Hematopoietic multipotent progenitor cell treated with erythropoietin and hydrocortisone succinate and interleukin-3 and kit ligand, for 15 days (in vitro differentiated cells): ENCODE data around the gene NAT10.

Experiments used
- DNase-seq: peaks from one replicate; pipeline ENCODE4 v3.0.0-alpha.2; 2015; ENCODE audit warnings: low spot score

The NAT10 gene

DNA sequence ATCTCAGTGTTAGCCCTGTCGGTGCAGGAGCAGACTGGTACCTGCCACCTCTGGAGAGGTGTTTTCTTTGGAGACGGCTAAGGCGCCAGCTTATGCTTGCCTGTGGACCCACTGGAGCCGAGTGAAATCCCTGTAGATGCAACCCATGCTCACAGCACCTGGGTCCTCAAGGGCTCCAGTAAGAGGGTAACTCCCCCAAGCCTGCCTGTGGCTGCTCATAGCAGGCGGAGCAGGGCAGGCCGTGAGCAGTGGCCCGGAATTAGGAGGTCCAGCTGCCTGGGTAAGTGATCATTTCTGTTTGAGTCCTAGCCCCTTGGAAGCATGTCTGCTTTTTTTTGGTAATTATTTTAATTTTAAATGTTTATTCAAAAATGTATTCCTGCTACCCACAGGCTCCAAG, 43.8 kb downstream of the NAT10 start:
- no peak for DNase-seq

DNA sequence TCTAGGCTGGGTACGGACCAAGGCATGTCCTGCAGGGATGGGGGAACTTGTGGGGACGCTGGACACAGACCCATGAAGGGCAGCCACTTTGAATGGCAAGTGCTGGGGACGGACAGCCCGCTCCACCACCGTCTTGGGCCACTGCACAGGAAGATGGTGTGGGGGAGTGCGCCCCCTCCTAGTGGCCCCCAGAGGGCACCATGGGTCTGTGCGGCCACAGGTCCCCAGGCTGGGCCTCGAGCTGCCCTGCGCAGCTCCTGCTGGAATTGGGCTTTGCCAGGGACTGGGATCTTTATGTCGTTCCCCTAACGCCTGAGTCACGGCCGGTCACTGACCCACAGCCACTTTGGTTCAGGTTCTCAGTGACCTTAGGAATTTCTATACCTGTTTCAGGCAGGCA, 44.4 kb downstream of the NAT10 start:
- no peak for DNase-seq

DNA sequence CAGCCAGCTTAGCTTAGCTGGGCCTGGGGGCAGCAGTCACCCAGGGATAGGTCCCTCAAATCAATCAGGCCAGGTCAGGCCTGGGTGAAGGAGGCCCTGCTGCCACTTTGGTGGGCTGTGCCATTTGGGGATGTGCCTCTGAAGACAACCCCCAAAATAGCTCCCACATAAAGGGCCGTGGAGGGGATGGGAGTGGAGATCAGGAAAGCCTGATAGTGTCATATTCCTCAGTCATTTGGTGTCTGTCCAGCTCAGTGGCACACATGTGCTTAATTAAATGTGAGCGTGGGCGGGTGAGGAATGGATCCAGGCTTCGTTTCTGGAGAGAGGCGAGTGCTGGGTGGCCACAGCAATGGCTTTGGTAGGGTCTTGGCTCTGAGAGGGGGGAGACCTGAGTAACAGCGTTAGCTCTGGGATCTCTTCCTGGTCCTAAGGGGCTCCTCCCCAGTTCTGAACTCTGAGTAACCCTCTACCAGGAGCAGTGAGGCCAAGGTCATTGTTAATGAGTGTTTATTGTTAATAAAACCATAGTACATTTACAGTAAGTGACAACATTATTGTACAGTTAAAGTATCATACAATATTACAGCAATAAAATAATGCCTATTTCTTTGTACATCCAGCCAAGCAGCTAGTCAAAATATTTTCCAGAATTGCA, 45.2 kb downstream of the NAT10 start:
- no peak for DNase-seq

DNA sequence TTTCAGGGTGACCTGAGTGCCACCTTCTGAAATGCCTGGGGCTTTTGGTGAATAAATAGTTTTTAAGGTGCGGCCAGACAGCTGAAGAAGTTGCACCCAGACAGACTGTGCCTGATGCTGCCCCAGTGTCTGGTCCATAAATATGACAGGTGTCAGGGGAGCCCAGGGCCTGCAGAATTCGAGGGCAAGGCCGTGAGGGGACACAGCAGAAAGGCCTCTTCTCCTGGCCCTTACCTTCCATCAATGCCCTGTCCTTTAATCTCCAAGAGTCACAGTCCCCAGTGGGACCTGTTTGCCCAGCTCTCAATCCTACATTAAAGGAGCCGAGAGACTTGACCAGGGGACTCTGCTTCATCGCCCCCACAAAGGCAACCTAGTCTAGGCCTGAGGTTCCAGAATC, 45.7 kb downstream of the NAT10 start:
- DNase-seq: no peak

DNA sequence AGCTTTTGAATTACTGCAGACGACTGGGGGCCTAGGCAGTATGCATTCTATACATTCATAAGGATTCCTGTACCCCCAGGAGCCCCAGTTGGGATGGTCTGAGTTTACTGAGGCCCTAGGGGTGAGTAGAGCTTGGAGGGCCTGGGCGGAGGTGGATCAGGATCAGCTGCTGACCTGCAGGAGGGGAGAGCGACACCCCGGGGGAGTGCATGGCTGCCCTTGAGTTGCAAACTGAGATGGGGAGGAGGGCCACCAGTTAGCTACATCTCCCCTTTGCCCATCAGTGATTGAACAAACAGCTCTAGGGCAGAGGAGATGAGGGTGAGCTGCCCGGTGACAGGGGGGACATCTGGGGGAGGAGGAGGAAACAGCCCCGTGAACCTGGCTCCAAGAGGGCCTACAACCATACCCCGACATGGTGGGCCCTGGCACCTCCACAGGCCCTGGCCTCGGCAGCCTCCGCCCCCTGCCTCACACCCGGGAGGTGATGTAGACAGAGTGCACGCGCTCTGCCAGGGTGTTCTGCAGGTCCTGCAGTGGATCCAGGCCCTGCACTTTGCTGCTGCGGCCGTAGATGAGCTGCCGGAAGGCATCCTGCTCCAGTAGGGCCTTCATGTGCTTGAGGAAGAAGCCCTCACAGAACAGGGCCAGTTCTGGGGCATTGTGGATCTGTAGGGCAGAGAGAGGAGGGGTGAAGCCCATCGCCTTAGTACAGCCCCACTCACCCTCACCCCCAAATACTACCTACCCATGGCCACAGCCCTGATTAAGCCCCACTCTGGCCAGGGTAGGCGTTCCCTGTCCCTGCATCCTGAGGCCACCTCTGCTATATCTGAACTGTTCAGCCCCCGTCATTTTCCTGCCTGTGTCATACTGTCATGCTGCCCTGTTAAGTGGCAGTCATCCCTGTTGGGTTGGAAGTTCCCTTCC, 46.8 kb downstream of the NAT10 start:
- no peak for DNase-seq

DNA sequence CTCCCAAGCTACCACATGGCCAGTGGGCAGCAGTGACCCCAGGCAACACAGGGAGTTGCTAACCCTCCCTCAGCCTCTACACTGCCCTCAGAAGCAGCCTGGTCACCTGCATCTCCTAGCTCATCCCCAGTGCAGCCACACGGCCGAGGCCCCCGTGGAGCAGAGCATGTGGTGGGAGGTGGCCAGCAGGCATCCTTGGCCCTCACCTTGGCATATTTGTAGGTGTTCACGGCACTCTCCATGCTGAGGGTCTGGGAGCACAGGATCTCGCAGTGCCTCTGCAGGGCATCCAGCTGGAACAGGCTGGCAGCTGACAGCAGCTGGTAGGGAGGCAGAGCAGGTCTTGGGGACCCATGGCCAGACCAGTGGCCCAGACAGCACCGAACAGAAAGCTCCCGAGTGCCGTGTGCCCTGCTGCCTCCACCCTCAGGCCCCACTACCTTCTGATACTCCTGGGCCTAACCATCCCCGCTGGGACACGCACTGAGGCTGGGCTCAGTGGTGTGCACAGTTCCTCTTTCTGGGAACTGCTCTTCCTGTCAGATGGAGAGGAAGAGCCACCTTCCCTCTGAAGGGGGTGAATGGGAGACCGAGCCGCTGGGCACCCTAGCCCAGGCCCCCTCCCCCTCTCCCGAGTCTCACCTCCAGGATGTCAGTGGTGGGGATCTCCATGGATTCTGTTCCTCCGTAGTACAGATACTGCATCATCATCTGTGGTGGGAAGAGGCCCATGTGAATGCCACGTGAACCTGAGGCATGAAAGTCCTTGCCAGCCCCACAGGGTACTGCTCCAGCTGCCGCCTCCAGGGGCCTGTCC, 48.8 kb downstream of the NAT10 start:
- no peak for DNase-seq

DNA sequence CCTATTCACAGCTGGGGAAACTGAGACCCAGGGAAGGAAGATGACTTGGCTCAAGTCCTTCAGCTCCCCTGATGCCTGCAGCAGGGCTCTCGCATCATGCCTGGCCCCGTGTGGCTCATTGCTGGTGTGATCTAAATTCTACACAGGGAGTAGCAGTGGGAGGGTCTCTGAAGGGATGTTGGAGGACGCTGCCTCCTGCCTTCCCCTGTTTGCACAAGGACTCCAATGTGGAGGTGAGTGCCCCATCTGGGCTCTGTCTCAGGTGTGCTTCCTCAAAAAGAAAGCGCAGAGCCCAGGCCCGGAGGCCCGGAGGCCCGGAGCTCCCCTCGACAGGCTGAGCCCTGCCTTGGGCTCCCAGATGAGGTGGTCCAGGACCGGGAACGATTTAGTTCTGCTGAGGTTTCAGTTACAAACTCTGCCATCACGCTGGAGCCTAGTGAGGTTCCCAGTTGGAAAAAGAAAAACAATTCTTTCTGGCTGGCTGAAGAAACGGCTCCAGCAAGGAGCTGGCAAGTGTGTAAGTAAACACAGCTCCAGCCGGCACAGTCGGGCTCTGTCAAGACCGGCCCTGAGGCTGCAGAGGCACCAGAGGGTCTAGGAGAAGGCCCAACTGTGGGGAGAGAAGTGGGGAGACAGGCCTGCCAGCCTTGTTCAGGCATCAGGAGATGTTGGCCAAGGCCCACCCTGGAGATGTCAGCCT, 49.8 kb downstream of the NAT10 start:
- DNase-seq: no peak

DNA sequence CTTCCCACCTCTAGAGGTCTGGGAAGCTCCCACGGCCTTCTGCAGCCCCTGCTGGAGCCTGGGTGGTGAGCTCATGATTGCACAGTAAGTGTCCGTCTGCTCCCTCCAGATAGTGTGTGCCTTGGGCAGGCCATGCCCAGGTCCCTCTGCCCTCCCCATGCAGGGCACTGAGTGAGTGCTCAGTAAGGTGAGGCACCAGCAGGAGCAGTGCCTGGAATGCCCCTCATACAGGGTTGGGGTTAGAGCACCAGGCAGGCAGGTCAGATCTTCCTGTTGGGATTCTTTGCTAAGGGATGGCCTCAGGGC, 50.3 kb downstream of the NAT10 start:
- no peak for DNase-seq

DNA sequence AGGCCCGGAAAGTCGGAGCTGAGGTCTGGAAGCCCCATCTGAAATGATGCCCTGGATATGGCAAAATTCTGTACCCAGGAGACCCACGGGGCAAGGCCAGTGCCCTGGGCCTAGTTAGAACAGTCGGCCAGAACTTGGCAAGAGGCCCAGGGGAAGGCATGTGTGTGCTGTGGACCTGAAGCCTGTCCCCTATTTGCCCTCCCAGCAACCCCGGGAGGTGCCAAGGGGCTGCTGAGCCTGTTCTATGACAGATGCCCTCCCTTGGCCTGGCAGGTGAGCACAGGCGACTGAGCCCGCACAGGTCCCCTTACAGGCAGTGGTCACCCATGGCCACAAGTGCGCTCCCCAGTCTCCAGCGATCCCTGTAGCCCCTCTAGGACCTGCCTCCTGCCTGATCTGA, 51.7 kb downstream of the NAT10 start:
- DNase-seq: no peak

DNA sequence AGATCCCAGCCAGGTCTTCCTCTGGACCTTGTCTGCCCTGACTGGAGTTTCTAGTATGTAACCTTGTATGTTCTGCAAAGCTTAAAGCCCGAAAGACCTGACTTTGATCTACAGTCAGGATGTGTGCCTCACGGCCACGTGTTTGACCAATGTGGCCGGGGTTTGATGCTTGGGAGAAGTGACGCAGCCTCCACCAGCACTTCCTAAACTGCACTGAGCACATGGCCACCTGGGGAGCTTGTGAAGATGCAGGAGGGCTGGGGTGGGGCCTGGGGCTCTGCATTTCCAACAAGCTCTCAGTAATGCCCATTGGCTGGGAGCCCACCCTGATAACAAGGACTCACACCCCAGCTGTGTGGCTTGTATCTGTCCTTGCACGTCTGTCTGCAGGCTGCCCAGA, 53.2 kb downstream of the NAT10 start:
- DNase-seq: no peak

DNA sequence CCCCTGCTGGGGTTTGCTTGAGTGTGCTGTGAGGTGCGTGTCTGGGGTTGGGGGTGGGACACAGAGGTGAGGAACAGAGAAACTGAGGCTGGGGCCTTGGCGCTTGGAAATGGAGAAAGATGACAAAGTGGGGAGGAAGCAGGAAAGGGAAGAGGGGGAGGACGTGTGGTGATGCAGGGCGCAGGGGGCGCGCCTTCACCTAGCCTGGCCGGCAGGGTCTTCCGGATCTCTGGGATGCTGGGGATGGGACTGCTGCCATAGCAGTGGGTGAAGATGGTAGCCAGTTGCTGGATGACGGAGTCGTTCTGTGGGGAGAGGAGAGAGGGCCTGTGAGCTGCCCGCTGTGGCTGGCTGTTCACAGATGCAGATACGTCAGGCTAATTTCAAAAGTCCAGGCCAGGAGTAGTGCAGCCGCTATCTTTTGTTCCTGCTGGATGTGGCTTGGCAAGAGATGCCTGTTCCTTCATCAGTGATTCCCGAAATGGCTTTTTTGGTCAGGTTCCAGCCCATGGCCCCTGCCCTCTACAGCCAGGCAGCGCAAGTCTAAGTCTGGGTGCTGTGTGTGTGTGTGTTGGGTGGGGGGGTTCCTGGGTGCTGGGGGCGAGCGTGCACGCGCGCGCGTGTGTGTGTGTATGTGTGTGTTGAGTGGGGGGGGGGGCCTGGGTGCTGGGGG, 54.8 kb downstream of the NAT10 start:
- no peak for DNase-seq

DNA sequence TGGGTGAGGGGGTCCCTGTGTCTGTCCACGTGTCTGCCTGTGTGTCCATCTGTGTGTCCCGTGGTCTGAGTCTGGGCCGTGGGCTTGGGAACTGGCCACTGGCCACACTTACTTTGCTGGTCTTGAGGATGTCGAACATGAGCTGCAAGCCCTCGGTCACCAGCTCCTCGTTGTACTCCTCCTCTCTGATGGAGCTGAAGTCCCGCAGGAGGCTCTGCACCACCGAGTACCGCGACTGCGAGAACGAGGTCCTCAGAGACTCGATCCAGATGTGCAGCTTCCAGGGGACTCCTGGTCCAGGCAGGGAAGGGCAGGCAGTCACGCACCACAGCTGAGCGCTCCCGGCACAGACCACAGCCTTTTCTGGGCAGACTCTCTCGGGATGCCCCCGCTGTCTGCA, 55.4 kb downstream of the NAT10 start:
- DNase-seq: no peak

DNA sequence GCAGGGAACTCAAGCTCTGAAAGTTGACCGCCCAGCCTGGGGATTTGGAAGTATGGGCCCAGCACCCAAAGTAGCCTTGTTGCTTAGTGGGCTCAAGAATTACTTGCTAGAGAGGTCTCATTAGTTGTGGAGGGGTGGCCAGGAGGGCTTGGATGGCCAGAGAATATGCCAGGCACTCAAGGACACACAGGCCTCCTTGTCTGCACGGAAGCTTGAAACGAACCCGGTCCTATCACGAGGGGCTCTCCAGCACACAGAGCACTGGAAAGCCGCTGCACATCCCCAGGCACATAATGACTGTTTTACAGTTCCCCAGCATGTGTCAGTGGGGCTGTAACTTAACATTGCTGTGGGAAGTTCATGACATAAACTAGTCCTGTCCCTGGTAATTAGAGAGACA, 55.9 kb downstream of the NAT10 start:
- DNase-seq: no peak

DNA sequence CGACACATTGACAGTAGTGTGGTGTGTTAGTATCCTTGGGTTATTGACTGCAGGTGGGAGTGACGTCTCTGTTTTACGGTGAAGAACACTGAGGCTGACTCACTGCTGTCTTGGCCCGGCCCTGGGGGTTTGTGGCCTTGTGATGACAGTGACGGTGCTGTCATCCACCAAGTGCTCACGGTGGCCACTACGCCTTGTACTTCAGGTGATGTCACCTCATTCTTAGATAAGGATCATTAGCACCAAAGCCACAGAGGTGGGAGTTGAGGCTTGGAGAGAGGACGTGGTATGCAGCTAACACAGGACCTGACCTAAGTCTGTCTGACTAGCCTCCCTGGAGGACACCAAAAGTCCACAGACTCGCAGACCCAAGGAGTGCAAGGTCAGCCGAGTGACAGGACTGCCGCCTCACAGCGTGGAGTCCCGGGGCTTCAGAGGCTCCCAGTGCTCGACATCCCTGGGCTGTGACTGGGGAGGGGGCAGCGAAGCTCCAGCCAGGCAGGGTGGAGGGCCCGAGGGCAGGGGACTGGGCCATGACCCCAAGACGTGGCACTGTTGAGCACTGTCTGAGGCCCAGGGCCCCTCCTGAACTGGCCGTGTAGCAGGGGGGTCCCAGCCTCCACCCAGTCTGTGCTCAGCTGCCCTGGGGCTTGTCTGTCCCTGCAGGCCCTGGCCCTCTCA, 56.5 kb downstream of the NAT10 start:
- DNase-seq: no peak

DNA sequence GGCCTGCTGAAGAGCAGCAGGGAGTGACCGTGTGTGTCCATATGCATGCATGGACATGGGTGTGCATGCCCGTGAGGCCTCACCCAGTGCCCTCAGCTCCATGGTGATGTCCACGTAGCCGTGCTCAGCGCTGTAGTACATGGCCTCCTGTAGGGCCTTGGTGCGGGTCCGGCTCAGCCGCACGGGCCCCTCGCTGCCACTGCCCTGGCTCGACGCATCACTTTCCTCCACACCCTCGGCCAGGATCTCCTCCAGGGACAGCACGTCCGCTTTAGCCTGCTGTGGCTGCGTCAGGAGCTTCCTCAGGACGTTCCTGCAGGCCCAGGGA, 57.0 kb downstream of the NAT10 start:
- no peak for DNase-seq

DNA sequence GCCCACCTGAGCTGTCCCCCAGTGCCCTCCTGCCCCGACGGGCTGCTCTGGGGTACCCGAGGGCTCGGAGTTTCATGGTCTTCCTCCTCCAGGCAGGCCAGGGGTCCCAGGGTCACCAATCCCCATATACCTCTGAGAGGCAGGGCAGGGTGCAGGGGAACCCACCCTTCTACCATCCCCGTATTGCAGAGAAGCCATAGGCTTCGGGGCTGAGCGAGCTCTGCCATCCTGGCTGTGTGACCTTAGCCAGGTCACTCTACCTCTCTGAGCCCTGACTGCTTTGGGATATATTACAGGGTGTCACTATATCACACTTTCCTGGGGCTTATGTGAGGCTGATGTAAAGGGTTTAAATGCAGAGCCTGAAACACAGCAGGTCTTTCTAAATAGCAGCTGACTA, 57.4 kb downstream of the NAT10 start:
- DNase-seq: no peak

DNA sequence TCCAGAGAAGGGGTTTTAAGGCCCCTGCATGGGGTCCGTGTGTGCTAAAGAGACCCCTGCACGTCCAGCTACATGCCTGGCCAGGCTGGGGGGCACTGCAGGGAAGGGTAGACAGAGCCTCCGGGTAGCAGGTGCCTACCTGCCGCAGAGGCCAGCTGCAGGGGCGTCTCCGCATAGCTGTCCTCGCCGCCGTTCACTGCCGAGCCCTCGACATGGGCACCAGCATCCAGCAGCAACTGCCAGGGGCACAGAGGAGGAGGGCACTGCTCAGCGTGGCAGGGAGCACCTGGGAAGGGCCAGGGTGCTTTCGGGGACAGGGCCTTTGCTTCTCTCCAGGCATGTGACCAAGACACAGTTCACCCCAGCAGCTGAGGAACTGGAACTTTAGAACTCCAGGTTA, 59.7 kb downstream of the NAT10 start:
- DNase-seq: no peak

DNA sequence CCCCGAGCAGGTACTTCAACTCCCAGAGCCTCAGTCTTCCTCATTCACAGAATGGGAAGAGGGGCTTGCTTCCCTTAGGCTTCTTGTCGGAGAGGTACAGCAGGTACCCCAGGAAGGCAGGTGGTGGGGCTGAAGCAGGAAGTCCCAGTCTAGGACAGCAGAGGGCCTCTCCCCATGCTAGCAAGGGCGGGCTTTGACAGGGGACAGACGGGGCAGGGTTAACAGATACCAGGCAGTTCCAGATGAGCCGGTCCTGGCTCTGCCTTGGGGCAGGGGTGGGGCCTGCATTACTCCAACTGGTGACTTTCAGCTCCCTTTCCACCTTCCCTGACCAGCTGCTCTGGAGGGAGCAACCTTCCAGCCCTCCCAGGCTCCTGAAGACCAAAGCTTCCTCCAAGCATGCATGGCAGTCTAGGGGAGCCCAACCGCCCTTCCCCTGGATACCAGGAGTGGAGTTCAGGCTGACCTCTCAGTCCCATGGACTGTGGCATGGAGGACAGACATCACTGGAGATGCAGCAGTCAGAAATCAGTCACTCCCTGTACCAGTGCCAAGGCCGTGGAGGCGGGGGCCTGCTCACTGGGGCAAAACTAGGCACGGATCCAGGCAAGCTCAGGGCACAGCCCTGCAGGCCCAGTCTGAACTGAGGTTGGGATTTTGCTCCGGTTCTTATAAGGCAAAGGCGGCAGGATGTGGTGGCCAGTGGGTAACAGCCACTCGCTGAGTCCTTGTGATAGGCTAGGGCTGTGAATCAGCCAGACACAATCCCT, 60.5 kb downstream of the NAT10 start:
- DNase-seq: no peak

DNA sequence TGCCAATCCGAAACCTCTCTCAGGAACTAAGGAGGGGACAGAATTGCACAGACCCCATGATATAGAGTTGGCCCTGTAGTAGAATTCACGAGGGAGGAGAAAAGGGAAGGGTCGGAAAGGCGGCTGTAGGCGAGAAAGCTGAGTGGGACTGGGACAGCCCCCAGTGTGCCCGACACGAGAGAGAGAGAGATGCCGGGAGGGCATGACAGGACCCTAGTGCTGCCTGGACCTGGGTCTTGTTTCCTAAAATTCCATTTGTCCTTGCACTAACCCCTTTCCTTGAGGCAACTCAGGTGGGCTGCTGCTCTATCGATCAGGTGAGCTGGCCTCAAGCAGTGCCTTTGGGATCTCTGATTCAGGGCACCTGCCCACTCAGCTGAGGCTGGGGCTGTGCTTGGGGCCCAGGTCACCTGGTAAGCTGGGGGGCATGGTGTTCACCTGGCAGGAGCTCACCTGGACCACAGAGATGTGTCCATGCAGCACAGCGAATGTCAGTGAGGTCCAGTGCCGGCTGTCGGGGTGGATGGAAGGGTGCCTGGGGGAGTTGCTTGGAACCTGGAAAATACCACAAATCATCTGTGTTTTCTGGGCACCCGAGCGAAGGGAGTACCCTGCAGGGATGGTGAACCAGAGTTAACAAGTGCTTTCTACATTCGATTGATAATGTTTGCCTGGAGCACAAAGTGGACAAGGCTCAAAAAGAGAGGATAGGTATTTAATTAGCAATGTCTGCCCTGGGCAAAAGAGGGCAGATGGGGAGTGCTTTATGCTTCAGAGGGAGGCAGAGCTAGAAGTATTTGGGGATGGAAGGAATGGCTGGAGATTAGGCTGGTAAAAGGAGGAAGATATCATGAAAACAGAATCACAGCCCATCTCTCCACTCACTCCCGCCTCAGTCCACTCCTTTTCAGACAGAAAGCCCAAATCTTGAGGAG, 61.6 kb downstream of the NAT10 start:
- DNase-seq: no peak
